NCI-H1105 (cell line): ENCODE results near the gene TPSB2.
"Not testable (repeated sequence)": the region's sequence is repeated elsewhere in the genome, so short reads cannot be mapped to it uniquely, and the experiment has no call there.

Source experiments
- DNase-seq: peaks from one replicate; lab custom pipeline; 2025; lab: John Stamatoyannopoulos, UW

The TPSB2 gene

GRCh38 chr16:1230084-1230470, at the start of gene TPSB2:
TPSB2 (minus strand) TSS chr16:1230184; CDS start chr16:1229951, 233 bp downstream.
- DNase-seq, result not testable (repeated sequence)

- DNase-seq, result no peak
Measured at GRCh38 chr16:1279081-1279944, 49.3 kb upstream of the TPSB2 start.

GRCh38 chr16:1278477-1278876, 48.5 kb upstream of the TPSB2 start:
- no peak for DNase-seq

GRCh38 chr16:1277617-1278282, 47.8 kb upstream of the TPSB2 start:
- no peak for DNase-seq

- no peak for DNase-seq
Measured at GRCh38 chr16:1277151-1277598, 47.2 kb upstream of the TPSB2 start.

- DNase-seq, result no peak
Measured at GRCh38 chr16:1276580-1276878, 46.5 kb upstream of the TPSB2 start.

- no peak for DNase-seq
Measured at GRCh38 chr16:1275791-1276579, 46.0 kb upstream of the TPSB2 start.

GRCh38 chr16:1274767-1275166, 44.8 kb upstream of the TPSB2 start:
- no peak for DNase-seq

GRCh38 chr16:1273816-1274215, 43.8 kb upstream of the TPSB2 start:
- no peak for DNase-seq

GRCh38 chr16:1272453-1273198, 42.6 kb upstream of the TPSB2 start:
- DNase-seq, result no peak

- DNase-seq, result peak; percentile 88
Measured at GRCh38 chr16:1271724-1272413, 41.9 kb upstream of the TPSB2 start.

- no peak for DNase-seq
Measured at GRCh38 chr16:1271380-1271723, 41.4 kb upstream of the TPSB2 start.

GRCh38 chr16:1269418-1269817, 39.4 kb upstream of the TPSB2 start:
- DNase-seq, result not testable (repeated sequence)

GRCh38 chr16:1265826-1266225, 35.8 kb upstream of the TPSB2 start:
- no peak for DNase-seq

GRCh38 chr16:1265090-1265630, 35.2 kb upstream of the TPSB2 start:
- no peak for DNase-seq

- no peak for DNase-seq
Measured at GRCh38 chr16:1264345-1265089, 34.5 kb upstream of the TPSB2 start.

GRCh38 chr16:1263591-1264344, 33.8 kb upstream of the TPSB2 start:
- no peak for DNase-seq

- no peak for DNase-seq
Measured at GRCh38 chr16:1262846-1263221, 32.9 kb upstream of the TPSB2 start.

- DNase-seq, result no peak
Measured at GRCh38 chr16:1262210-1262845, 32.3 kb upstream of the TPSB2 start.
